ENCODE measurements around the gene LYZL2.
"Not testable (repeated sequence)": the region's sequence is repeated elsewhere in the genome, so short reads cannot be mapped to it uniquely, and the experiment has no call there.

Gene LYZL2

GRCh38 chr10:30629653-30630052 is at the start of gene LYZL2:
LYZL2 (minus strand) TSS chr10:30629753; CDS start chr10:30626915, 2,838 bp downstream.
- no peak for DNase-seq

GRCh38 chr10:30677616-30678015 is 48.1 kb upstream of the LYZL2 start:
- DNase-seq: not testable (repeated sequence)

GRCh38 chr10:30677146-30677545 is 47.6 kb upstream of the LYZL2 start:
- not testable (repeated sequence) for DNase-seq

GRCh38 chr10:30675791-30676718 is 46.5 kb upstream of the LYZL2 start:
- no peak for DNase-seq

- no peak for DNase-seq
Measured at GRCh38 chr10:30674796-30675195, 45.2 kb upstream of the LYZL2 start.

- DNase-seq: not testable (repeated sequence)
Measured at GRCh38 chr10:30673262-30673661, 43.7 kb upstream of the LYZL2 start.

- not testable (repeated sequence) for DNase-seq
Measured at GRCh38 chr10:30672338-30672737, 42.8 kb upstream of the LYZL2 start.

- peak; percentile 23 to 44 for DNase-seq
Measured at GRCh38 chr10:30671026-30671616, 41.6 kb upstream of the LYZL2 start.

GRCh38 chr10:30667982-30668381 is 38.4 kb upstream of the LYZL2 start:
- not testable (repeated sequence) for DNase-seq

GRCh38 chr10:30663403-30663802 is 33.9 kb upstream of the LYZL2 start:
- not testable (repeated sequence) for DNase-seq

GRCh38 chr10:30662814-30663213 is 33.3 kb upstream of the LYZL2 start:
- DNase-seq: no peak

- DNase-seq: not testable (repeated sequence)
Measured at GRCh38 chr10:30660314-30660713, 30.8 kb upstream of the LYZL2 start.

GRCh38 chr10:30656233-30656632 is 26.7 kb upstream of the LYZL2 start:
- DNase-seq: no peak

GRCh38 chr10:30655001-30655400 is 25.4 kb upstream of the LYZL2 start:
- not testable (repeated sequence) for DNase-seq

GRCh38 chr10:30651470-30652397 is 22.2 kb upstream of the LYZL2 start:
- DNase-seq: not testable (repeated sequence)

- no peak for DNase-seq
Measured at GRCh38 chr10:30647089-30647488, 17.5 kb upstream of the LYZL2 start.

- DNase-seq: peak; percentile 39 to 67
Measured at GRCh38 chr10:30645340-30645827, 15.8 kb upstream of the LYZL2 start.

GRCh38 chr10:30644408-30644861 is 14.9 kb upstream of the LYZL2 start:
- not testable (repeated sequence) for DNase-seq

- DNase-seq: not testable (repeated sequence)
Measured at GRCh38 chr10:30643557-30644199, 14.1 kb upstream of the LYZL2 start.

- not testable (repeated sequence) for DNase-seq
Measured at GRCh38 chr10:30642856-30643255, 13.3 kb upstream of the LYZL2 start.

- peak; percentile 2 to 19 for DNase-seq
Measured at GRCh38 chr10:30639946-30640786, 10.6 kb upstream of the LYZL2 start.
